ENCODE measurements around the gene NLRP3.

NLRP3 gene

GRCh38 chr1:247421074-247421473, 5.1 kb downstream of the NLRP3 start:
- H3K79me1 ChIP-seq (ENCODE audit: low read length), result no peaks in the 10 kb centered on the region
- no peak overlapping the region for H3K4me2 ChIP-seq (ENCODE audit: low read length)
- H2AK5ac ChIP-seq (ENCODE audit: low read length), result no peak overlapping the region
- H3K4ac ChIP-seq (ENCODE audit: low read depth, low read length), result no peak overlapping the region
- H3K18ac ChIP-seq (ENCODE audit: low read length), result no peak overlapping the region
- H3K9ac ChIP-seq (ENCODE audit: low read length), result no peak overlapping the region
- no peak overlapping the region for H3K23ac ChIP-seq (ENCODE audit: low read length)
- no peaks in the 10 kb centered on the region for H3K4me1 ChIP-seq (ENCODE audit: control insufficient read depth, low read depth, low read length)
- H3K27ac ChIP-seq (ENCODE audit: low read depth, low read length), result no peak overlapping the region
- H3K79me2 ChIP-seq (ENCODE audit: control insufficient read depth, insufficient read depth, low read length), result no peaks in the 10 kb centered on the region
- H4K8ac ChIP-seq (ENCODE audit: low read depth, low read length), result no peak overlapping the region
- WGBS (ENCODE audit: extremely low coverage, insufficient coverage, low lambda C conversion rate), result no CpG with 5 or more reads among the region's 2 CpGs
- H2BK120ac ChIP-seq (ENCODE audit: low read depth, low read length), result no peak overlapping the region
- H3K36me3 ChIP-seq (ENCODE audit: control insufficient read depth, insufficient read depth, low read length), result no peaks in the 10 kb centered on the region
- no peak overlapping the region for H3K4me3 ChIP-seq (ENCODE audit: low read length)
- no peak overlapping the region for H4K5ac ChIP-seq (ENCODE audit: low read length)
- DNase-seq, result no peak
- H3K56ac ChIP-seq (ENCODE audit: low read length), result no peak overlapping the region
- no peak overlapping the region for H2BK5ac ChIP-seq (ENCODE audit: low read length)
- no peaks in the 10 kb centered on the region for H3K27me3 ChIP-seq (ENCODE audit: insufficient read depth, low read length, poor library complexity)
- no peak overlapping the region for H2BK15ac ChIP-seq (replicated peaks; ENCODE audit: low read depth)

- H3K79me1 ChIP-seq (ENCODE audit: low read length), result no peaks in the 10 kb centered on the region
- H2BK15ac ChIP-seq (replicated peaks; ENCODE audit: low read depth), result no peak overlapping the region
- no peak overlapping the region for H3K18ac ChIP-seq (ENCODE audit: low read length)
- H2AK5ac ChIP-seq (ENCODE audit: low read length), result no peak overlapping the region
- H3K27me3 ChIP-seq (ENCODE audit: insufficient read depth, low read length, poor library complexity), result no peaks in the 10 kb centered on the region
- no peaks in the 10 kb centered on the region for H3K79me2 ChIP-seq (ENCODE audit: control insufficient read depth, insufficient read depth, low read length)
- no peak overlapping the region for H3K4me2 ChIP-seq (ENCODE audit: low read length)
- H4K8ac ChIP-seq (ENCODE audit: low read depth, low read length), result no peak overlapping the region
- no peaks in the 10 kb centered on the region for H3K36me3 ChIP-seq (ENCODE audit: control insufficient read depth, insufficient read depth, low read length)
- H2BK5ac ChIP-seq (ENCODE audit: low read length), result no peak overlapping the region
- WGBS (ENCODE audit: extremely low coverage, insufficient coverage, low lambda C conversion rate), result no CpG with 5 or more reads among the region's 6 CpGs
- no peak overlapping the region for H3K27ac ChIP-seq (ENCODE audit: low read depth, low read length)
- H3K56ac ChIP-seq (ENCODE audit: low read length), result no peak overlapping the region
- H3K23ac ChIP-seq (ENCODE audit: low read length), result no peak overlapping the region
- H3K4ac ChIP-seq (ENCODE audit: low read depth, low read length), result no peak overlapping the region
- no peak overlapping the region for H3K4me3 ChIP-seq (ENCODE audit: low read length)
- H2BK120ac ChIP-seq (ENCODE audit: low read depth, low read length), result no peak overlapping the region
- no peaks in the 10 kb centered on the region for H3K4me1 ChIP-seq (ENCODE audit: control insufficient read depth, low read depth, low read length)
- no peak overlapping the region for H4K5ac ChIP-seq (ENCODE audit: low read length)
- no peak overlapping the region for H3K9ac ChIP-seq (ENCODE audit: low read length)
- no peak for DNase-seq
These were observed 13.5 kb downstream of the NLRP3 start for GRCh38 chr1:247429496-247429895.

GRCh38 chr1:247430434-247430833, 14.5 kb downstream of the NLRP3 start:
- Histone ChIP-seq H2BK5ac (ENCODE audit: low read length) (no peak overlapping the region), H3K4me3 (ENCODE audit: low read length) (no peak overlapping the region), H3K23ac (ENCODE audit: low read length) (no peak overlapping the region), H3K79me2 (ENCODE audit: control insufficient read depth, insufficient read depth, low read length) (no peaks in the 10 kb centered on the region), H2AK5ac (ENCODE audit: low read length) (no peak overlapping the region), H3K4me2 (ENCODE audit: low read length) (no peak overlapping the region), H3K9ac (ENCODE audit: low read length) (no peak overlapping the region), H4K5ac (ENCODE audit: low read length) (no peak overlapping the region), H3K36me3 (ENCODE audit: control insufficient read depth, insufficient read depth, low read length) (no peaks in the 10 kb centered on the region), H3K4me1 (ENCODE audit: control insufficient read depth, low read depth, low read length) (no peaks in the 10 kb centered on the region), H3K18ac (ENCODE audit: low read length) (no peak overlapping the region), H3K79me1 (ENCODE audit: low read length) (no peaks in the 10 kb centered on the region), H3K4ac (ENCODE audit: low read depth, low read length) (no peak overlapping the region), H2BK15ac (replicated peaks; ENCODE audit: low read depth) (no peak overlapping the region), H4K8ac (ENCODE audit: low read depth, low read length) (no peak overlapping the region), H3K56ac (ENCODE audit: low read length) (no peak overlapping the region), H3K27me3 (ENCODE audit: insufficient read depth, low read length, poor library complexity) (no peaks in the 10 kb centered on the region), H2BK120ac (ENCODE audit: low read depth, low read length) (no peak overlapping the region), H3K27ac (ENCODE audit: low read depth, low read length) (no peak overlapping the region)
- no peak for DNase-seq
- no CpG with 5 or more reads among the region's 1 CpG for WGBS (ENCODE audit: extremely low coverage, insufficient coverage, low lambda C conversion rate)

- Histone ChIP-seq H4K8ac (ENCODE audit: low read depth, low read length) (no peak overlapping the region), H3K4ac (ENCODE audit: low read depth, low read length) (no peak overlapping the region), H2BK15ac (replicated peaks; ENCODE audit: low read depth) (no peak overlapping the region), H3K79me2 (ENCODE audit: control insufficient read depth, insufficient read depth, low read length) (no peaks in the 10 kb centered on the region), H4K5ac (ENCODE audit: low read length) (no peak overlapping the region), H3K79me1 (ENCODE audit: low read length) (no peaks in the 10 kb centered on the region), H2BK5ac (ENCODE audit: low read length) (no peak overlapping the region), H3K18ac (ENCODE audit: low read length) (no peak overlapping the region), H3K36me3 (ENCODE audit: control insufficient read depth, insufficient read depth, low read length) (no peaks in the 10 kb centered on the region), H3K27ac (ENCODE audit: low read depth, low read length) (no peak overlapping the region), H3K4me1 (ENCODE audit: control insufficient read depth, low read depth, low read length) (no peaks in the 10 kb centered on the region), H3K4me3 (ENCODE audit: low read length) (no peak overlapping the region), H3K27me3 (ENCODE audit: insufficient read depth, low read length, poor library complexity) (no peaks in the 10 kb centered on the region), H3K9ac (ENCODE audit: low read length) (no peak overlapping the region), H2AK5ac (ENCODE audit: low read length) (no peak overlapping the region), H3K23ac (ENCODE audit: low read length) (no peak overlapping the region), H3K56ac (ENCODE audit: low read length) (no peak overlapping the region), H3K4me2 (ENCODE audit: low read length) (no peak overlapping the region), H2BK120ac (ENCODE audit: low read depth, low read length) (no peak overlapping the region)
- DNase-seq, result no peak
- no CpG with 5 or more reads among the region's 9 CpGs for WGBS (ENCODE audit: extremely low coverage, insufficient coverage, low lambda C conversion rate)
These were observed 15.7 kb downstream of the NLRP3 start for GRCh38 chr1:247431643-247432042.

- Histone ChIP-seq H3K4me2 (ENCODE audit: low read length) (no peak overlapping the region), H2BK15ac (replicated peaks; ENCODE audit: low read depth) (no peak overlapping the region), H3K4me3 (ENCODE audit: low read length) (no peak overlapping the region), H2AK5ac (ENCODE audit: low read length) (no peak overlapping the region), H3K27me3 (ENCODE audit: insufficient read depth, low read length, poor library complexity) (no peaks in the 10 kb centered on the region), H4K5ac (ENCODE audit: low read length) (no peak overlapping the region), H3K36me3 (ENCODE audit: control insufficient read depth, insufficient read depth, low read length) (no peaks in the 10 kb centered on the region), H2BK120ac (ENCODE audit: low read depth, low read length) (no peak overlapping the region), H3K56ac (ENCODE audit: low read length) (no peak overlapping the region), H3K4ac (ENCODE audit: low read depth, low read length) (no peak overlapping the region), H3K27ac (ENCODE audit: low read depth, low read length) (no peak overlapping the region), H4K8ac (ENCODE audit: low read depth, low read length) (no peak overlapping the region), H3K79me1 (ENCODE audit: low read length) (no peaks in the 10 kb centered on the region), H3K79me2 (ENCODE audit: control insufficient read depth, insufficient read depth, low read length) (no peaks in the 10 kb centered on the region), H3K23ac (ENCODE audit: low read length) (no peak overlapping the region), H2BK5ac (ENCODE audit: low read length) (no peak overlapping the region), H3K18ac (ENCODE audit: low read length) (no peak overlapping the region), H3K9ac (ENCODE audit: low read length) (no peak overlapping the region), H3K4me1 (ENCODE audit: control insufficient read depth, low read depth, low read length) (no peaks in the 10 kb centered on the region)
- no peak for DNase-seq
- WGBS (ENCODE audit: extremely low coverage, insufficient coverage, low lambda C conversion rate), result no CpG with 5 or more reads among the region's 15 CpGs
These were observed 18.0 kb downstream of the NLRP3 start for GRCh38 chr1:247434005-247434404.

- no peak overlapping the region for H4K5ac ChIP-seq (ENCODE audit: low read length)
- H3K18ac ChIP-seq (ENCODE audit: low read length), result no peak overlapping the region
- no peak overlapping the region for H4K8ac ChIP-seq (ENCODE audit: low read depth, low read length)
- no peak overlapping the region for H3K23ac ChIP-seq (ENCODE audit: low read length)
- no peaks in the 10 kb centered on the region for H3K27me3 ChIP-seq (ENCODE audit: insufficient read depth, low read length, poor library complexity)
- H2BK5ac ChIP-seq (ENCODE audit: low read length), result no peak overlapping the region
- no peak overlapping the region for H3K27ac ChIP-seq (ENCODE audit: low read depth, low read length)
- no peak overlapping the region for H3K4me2 ChIP-seq (ENCODE audit: low read length)
- H3K4me1 ChIP-seq (ENCODE audit: control insufficient read depth, low read depth, low read length), result no peaks in the 10 kb centered on the region
- H2BK15ac ChIP-seq (replicated peaks; ENCODE audit: low read depth), result no peak overlapping the region
- H3K79me1 ChIP-seq (ENCODE audit: low read length), result no peaks in the 10 kb centered on the region
- H3K79me2 ChIP-seq (ENCODE audit: control insufficient read depth, insufficient read depth, low read length), result no peaks in the 10 kb centered on the region
- no peak overlapping the region for H3K56ac ChIP-seq (ENCODE audit: low read length)
- H3K36me3 ChIP-seq (ENCODE audit: control insufficient read depth, insufficient read depth, low read length), result no peaks in the 10 kb centered on the region
- WGBS (ENCODE audit: extremely low coverage, insufficient coverage, low lambda C conversion rate), result no CpG with 5 or more reads among the region's 13 CpGs
- no peak overlapping the region for H3K4me3 ChIP-seq (ENCODE audit: low read length)
- no peak for DNase-seq
- no peak overlapping the region for H3K4ac ChIP-seq (ENCODE audit: low read depth, low read length)
- H2BK120ac ChIP-seq (ENCODE audit: low read depth, low read length), result no peak overlapping the region
- no peak overlapping the region for H2AK5ac ChIP-seq (ENCODE audit: low read length)
- H3K9ac ChIP-seq (ENCODE audit: low read length), result no peak overlapping the region
These were observed 19.2 kb downstream of the NLRP3 start for GRCh38 chr1:247435030-247435758.

All from mesendoderm (in vitro differentiated cells).